Measurements from ENCODE around the gene ZNF385B.
A peak's percentile ranks its signal among the peaks of the same experiment; 100 is the strongest.

- TF ChIP-seq POLR2A (IDR thresholded peaks at IDR 0.05; ENCODE audit: extremely low read depth, insufficient read length), result no peak
- TF ChIP-seq CTCF (IDR thresholded peaks at IDR 0.05; ENCODE audit: low read depth, low read length), result peak; percentile 50
- no peak for TF ChIP-seq MAX (IDR thresholded peaks at IDR 0.05; ENCODE audit: low read depth, low read length)
Measured at GRCh38 chr2:179842498-179843153, 18.8 kb downstream of the ZNF385B start.

Data from NB4 (cell line).